Activated CD4-positive, alpha-beta T cell treated with anti-CD3 and anti-CD28 coated beads, Interleukin-2, amount 50 U/mL, for 48 hours (primary cell): Measurements from ENCODE around the gene KHNYN.
"Not testable (repeated sequence)": the region's sequence is repeated elsewhere in the genome, so short reads cannot be mapped to it uniquely, and the experiment has no call there.

Source experiments
- DNase-seq, 2 experiments: peaks; one replicate each; pipeline ENCODE4 v3.0.0-alpha.2; 2020

Gene KHNYN

DNA sequence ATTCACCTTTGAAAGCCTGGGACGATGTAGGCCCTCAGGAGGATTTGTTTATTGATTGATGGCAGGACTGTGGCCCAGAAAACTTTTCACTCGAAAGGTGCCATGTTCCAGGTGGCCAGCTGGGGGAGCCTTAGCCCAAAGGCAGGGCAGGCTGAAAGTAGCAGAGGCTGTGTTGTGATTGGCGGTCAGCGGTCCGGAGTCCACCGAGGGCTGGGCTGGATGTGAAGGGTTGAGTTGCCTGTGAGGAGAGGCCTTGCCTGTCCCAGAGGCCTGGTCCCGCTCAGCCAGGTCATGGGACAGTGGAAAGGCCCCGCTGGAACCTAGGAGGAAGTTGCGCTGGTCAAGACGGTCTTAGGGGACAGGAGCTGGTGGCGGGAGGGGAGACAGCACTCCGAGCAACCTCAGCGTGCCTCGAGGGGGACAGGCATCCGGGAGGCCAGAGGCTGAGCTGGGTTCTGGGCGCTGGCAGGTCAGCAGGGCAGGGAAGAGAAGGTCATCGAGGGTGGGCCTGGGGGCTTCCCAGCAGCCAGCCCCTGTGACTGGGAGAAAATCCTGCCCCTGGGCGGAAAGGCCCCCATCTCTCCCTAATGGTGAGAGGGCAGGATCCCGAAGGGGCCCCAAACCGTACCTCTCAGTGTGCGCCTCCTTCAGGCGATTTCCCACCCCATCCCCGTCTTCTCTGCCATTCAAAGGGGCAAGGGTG is 52.0 kb downstream of the KHNYN start:
- peak; percentile 55 to 67 for DNase-seq

DNA sequence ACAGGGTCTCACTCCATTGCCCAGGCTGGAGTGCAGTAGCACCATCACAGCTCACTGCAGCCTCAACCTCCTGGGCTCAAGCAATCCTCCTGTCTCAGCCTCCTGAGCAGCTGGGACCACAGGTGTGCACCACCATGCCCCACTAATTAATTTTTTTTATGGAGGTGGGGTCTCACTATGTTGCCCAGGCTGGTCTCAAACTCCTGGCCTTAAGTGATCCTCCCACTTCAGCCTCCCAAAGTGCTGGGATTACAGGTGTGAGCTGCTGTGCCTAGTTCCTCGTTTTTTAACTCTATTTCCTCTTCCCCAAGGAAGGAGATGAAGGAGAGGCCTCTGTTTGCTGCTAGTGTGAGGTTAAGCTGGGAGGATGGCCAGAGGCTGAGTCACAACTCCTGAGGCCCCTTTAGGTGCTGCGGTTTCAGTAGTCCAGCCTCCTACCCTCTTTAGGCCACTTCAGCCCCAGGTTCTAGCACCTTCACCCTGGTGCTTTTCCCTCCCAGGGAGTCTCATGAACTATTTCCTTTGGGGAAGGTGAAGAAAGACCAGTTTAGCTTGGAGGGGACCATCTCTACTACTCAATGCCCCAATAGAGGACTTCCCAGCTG is 53.0 kb downstream of the KHNYN start:
- DNase-seq: not testable (repeated sequence)

DNA sequence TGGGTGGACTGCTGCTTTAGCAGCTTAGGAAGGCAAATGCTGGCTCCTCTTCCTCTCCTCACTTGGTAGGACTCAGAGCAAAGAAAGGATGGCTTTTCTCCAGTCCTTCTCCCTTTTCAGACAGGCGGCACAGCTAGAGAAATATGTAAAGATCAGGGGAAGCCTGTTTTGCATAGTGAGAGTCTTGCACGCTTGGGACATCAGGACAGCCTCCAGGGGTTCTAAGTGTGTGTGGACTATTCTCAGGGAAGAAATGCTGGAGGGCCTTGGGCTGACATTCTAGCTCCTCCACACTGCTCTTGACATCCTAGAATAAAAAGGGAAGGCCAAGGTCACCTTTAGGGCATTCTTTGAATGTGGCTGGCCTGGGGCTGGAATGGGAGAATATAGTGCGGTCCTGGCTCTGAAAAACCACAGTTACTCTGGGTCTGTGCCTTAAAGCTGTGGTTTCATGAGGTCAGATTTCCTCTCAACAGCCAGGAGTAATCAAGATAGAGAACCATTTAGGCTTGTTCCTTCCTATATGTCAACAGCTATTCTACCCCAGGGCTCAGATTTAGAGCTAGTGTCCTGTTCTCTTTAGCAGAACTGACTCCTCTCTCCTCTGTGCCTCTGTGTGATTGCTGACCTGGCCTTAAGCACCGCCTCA is 54.0 kb downstream of the KHNYN start:
- no peak for DNase-seq
